ENCODE measurements around the gene EDC3.

- TF ChIP-seq CTCF (conservative IDR thresholded peaks at IDR 0.05; ENCODE audit: low read depth, low read length): no peak
- no peak for TF ChIP-seq EZH2 (IDR thresholded peaks at IDR 0.05; ENCODE audit: borderline replicate concordance, low read depth, low read length, poor library complexity, severe bottlenecking)
Measured at GRCh38 chr15:74584204-74584603, 111.6 kb downstream of the EDC3 start.

Data from A673 (cell line).